GM19395 (cell line): Measurements from ENCODE around the gene CEACAM5.
"Not testable (repeated sequence)": the region's sequence is repeated elsewhere in the genome, so short reads cannot be mapped to it uniquely, and the experiment has no call there.

Experiments
- ATAC-seq: cut with Tn5 transposase; IDR thresholded peaks from one replicate; pipeline ENCODE4 v1.9.1; 2021; ENCODE audit warnings: mild to moderate bottlenecking, moderate library complexity; ENCODE audit not compliant: unreplicated experiment

CEACAM5 gene

DNA sequence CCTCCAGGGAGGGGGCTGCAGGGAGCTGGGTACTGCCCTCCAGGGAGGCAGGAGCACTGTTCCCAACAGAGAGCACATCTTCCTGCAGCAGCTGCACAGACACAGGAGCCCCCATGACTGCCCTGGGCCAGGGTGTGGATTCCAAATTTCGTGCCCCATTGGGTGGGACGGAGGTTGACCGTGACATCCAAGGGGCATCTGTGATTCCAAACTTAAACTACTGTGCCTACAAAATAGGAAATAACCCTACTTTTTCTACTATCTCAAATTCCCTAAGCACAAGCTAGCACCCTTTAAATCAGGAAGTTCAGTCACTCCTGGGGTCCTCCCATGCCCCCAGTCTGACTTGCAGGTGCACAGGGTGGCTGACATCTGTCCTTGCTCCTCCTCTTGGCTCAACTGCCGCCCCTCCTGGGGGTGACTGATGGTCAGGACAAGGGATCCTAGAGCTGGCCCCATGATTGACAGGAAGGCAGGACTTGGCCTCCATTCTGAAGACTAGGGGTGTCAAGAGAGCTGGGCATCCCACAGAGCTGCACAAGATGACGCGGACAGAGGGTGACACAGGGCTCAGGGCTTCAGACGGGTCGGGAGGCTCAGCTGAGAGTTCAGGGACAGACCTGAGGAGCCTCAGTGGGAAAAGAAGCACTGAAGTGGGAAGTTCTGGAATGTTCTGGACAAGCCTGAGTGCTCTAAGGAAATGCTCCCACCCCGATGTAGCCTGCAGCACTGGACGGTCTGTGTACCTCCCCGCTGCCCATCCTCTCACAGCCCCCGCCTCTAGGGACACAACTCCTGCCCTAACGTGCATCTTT is 7.8 kb upstream of the CEACAM5 start:
- no peak for ATAC-seq

DNA sequence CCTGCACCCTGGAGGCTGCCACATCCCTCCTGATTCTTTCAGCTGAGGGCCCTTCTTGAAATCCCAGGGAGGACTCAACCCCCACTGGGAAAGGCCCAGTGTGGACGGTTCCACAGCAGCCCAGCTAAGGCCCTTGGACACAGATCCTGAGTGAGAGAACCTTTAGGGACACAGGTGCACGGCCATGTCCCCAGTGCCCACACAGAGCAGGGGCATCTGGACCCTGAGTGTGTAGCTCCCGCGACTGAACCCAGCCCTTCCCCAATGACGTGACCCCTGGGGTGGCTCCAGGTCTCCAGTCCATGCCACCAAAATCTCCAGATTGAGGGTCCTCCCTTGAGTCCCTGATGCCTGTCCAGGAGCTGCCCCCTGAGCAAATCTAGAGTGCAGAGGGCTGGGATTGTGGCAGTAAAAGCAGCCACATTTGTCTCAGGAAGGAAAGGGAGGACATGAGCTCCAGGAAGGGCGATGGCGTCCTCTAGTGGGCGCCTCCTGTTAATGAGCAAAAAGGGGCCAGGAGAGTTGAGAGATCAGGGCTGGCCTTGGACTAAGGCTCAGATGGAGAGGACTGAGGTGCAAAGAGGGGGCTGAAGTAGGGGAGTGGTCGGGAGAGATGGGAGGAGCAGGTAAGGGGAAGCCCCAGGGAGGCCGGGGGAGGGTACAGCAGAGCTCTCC is 6.9 kb upstream of the CEACAM5 start:
- ATAC-seq: no peak

DNA sequence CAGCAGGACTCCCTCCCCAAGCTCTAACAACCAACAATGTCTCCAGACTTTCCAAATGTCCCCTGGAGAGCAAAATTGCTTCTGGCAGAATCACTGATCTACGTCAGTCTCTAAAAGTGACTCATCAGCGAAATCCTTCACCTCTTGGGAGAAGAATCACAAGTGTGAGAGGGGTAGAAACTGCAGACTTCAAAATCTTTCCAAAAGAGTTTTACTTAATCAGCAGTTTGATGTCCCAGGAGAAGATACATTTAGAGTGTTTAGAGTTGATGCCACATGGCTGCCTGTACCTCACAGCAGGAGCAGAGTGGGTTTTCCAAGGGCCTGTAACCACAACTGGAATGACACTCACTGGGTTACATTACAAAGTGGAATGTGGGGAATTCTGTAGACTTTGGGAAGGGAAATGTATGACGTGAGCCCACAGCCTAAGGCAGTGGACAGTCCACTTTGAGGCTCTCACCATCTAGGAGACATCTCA is 6.2 kb upstream of the CEACAM5 start:
- no peak for ATAC-seq

DNA sequence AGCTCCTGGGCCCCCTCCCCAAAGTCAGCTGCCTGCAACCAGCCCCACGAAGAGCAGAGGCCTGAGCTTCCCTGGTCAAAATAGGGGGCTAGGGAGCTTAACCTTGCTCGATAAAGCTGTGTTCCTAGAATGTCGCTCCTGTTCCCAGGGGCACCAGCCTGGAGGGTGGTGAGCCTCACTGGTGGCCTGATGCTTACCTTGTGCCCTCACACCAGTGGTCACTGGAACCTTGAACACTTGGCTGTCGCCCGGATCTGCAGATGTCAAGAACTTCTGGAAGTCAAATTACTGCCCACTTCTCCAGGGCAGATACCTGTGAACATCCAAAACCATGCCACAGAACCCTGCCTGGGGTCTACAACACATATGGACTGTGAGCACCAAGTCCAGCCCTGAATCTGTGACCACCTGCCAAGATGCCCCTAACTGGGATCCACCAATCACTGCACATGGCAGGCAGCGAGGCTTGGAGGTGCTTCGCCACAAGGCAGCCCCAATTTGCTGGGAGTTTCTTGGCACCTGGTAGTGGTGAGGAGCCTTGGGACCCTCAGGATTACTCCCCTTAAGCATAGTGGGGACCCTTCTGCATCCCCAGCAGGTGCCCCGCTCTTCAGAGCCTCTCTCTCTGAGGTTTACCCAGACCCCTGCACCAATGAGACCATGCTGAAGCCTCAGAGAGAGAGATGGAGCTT is 4.7 kb upstream of the CEACAM5 start:
- ATAC-seq: no peak

DNA sequence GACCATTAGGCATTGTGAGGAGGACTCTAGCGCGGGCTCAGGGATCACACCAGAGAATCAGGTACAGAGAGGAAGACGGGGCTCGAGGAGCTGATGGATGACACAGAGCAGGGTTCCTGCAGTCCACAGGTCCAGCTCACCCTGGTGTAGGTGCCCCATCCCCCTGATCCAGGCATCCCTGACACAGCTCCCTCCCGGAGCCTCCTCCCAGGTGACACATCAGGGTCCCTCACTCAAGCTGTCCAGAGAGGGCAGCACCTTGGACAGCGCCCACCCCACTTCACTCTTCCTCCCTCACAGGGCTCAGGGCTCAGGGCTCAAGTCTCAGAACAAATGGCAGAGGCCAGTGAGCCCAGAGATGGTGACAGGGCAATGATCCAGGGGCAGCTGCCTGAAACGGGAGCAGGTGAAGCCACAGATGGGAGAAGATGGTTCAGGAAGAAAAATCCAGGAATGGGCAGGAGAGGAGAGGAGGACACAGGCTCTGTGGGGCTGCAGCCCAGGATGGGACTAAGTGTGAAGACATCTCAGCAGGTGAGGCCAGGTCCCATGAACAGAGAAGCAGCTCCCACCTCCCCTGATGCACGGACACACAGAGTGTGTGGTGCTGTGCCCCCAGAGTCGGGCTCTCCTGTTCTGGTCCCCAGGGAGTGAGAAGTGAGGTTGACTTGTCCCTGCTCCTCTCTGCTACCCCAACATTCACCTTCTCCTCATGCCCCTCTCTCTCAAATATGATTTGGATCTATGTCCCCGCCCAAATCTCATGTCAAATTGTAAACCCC is 2.8 kb upstream of the CEACAM5 start:
- ATAC-seq: no peak

DNA sequence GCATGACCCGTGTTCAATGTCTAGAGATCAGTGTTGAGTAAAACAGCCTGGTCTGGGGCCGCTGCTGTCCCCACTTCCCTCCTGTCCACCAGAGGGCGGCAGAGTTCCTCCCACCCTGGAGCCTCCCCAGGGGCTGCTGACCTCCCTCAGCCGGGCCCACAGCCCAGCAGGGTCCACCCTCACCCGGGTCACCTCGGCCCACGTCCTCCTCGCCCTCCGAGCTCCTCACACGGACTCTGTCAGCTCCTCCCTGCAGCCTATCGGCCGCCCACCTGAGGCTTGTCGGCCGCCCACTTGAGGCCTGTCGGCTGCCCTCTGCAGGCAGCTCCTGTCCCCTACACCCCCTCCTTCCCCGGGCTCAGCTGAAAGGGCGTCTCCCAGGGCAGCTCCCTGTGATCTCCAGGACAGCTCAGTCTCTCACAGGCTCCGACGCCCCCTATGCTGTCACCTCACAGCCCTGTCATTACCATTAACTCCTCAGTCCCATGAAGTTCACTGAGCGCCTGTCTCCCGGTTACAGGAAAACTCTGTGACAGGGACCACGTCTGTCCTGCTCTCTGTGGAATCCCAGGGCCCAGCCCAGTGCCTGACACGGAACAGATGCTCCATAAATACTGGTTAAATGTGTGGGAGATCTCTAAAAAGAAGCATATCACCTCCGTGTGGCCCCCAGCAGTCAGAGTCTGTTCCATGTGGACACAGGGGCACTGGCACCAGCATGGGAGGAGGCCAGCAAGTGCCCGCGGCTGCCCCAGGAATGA is 1.5 kb upstream of the CEACAM5 start:
- ATAC-seq: no peak

DNA sequence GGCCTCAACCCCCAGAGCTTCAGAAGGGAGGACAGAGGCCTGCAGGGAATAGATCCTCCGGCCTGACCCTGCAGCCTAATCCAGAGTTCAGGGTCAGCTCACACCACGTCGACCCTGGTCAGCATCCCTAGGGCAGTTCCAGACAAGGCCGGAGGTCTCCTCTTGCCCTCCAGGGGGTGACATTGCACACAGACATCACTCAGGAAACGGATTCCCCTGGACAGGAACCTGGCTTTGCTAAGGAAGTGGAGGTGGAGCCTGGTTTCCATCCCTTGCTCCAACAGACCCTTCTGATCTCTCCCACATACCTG is 969 bp upstream of the CEACAM5 start:
- no peak for ATAC-seq

DNA sequence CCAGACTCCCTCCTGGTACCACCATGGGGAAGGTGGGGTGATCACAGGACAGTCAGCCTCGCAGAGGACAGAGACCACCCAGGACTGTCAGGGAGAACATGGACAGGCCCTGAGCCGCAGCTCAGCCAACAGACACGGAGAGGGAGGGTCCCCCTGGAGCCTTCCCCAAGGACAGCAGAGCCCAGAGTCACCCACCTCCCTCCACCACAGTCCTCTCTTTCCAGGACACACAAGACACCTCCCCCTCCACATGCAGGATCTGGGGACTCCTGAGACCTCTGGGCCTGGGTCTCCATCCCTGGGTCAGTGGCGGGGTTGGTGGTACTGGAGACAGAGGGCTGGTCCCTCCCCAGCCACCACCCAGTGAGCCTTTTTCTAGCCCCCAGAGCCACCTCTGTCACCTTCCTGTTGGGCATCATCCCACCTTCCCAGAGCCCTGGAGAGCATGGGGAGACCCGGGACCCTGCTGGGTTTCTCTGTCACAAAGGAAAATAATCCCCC is 505 bp upstream of the CEACAM5 start:
- ATAC-seq: no peak

DNA sequence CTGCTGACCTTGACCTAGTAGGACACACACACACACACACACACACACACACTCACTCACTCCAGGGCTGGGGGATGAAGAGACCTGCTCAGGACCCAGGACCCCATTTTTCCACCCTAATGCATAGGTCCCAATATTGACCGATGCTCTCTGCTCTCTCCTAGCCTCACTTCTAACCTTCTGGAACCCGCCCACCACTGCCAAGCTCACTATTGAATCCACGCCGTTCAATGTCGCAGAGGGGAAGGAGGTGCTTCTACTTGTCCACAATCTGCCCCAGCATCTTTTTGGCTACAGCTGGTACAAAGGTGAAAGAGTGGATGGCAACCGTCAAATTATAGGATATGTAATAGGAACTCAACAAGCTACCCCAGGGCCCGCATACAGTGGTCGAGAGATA is 1.1 kb downstream of the CEACAM5 start:
- not testable (repeated sequence) for ATAC-seq

DNA sequence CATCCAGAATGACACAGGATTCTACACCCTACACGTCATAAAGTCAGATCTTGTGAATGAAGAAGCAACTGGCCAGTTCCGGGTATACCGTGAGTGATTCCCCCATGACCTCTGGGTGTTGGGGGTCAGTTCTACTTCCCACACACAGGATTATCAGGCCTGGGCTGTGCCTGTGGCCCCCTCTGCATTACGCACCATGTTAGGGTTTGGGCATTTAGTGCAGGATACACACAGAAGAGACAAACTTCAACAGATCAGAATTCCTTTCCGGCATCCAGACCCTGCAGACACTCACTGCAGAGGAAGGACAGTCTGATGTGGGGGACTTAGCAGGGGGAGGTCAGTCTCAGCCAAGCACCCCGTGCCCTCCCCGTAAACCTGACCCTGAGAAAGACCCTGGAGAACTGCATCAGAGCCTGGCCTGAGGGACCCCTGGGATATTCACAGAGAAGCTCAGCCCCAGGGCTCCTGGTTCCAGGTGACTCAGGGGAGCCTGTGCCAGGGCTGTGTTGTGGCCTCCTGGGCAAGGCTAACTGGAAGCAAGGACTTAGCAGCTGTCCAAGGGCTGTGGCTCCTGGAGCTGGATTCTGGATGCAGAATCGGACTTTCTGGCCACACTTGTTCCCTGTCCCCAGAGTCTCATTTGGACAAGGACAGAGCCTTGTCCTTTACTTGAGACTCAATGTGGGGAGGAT is 1.7 kb downstream of the CEACAM5 start:
- no peak for ATAC-seq

DNA sequence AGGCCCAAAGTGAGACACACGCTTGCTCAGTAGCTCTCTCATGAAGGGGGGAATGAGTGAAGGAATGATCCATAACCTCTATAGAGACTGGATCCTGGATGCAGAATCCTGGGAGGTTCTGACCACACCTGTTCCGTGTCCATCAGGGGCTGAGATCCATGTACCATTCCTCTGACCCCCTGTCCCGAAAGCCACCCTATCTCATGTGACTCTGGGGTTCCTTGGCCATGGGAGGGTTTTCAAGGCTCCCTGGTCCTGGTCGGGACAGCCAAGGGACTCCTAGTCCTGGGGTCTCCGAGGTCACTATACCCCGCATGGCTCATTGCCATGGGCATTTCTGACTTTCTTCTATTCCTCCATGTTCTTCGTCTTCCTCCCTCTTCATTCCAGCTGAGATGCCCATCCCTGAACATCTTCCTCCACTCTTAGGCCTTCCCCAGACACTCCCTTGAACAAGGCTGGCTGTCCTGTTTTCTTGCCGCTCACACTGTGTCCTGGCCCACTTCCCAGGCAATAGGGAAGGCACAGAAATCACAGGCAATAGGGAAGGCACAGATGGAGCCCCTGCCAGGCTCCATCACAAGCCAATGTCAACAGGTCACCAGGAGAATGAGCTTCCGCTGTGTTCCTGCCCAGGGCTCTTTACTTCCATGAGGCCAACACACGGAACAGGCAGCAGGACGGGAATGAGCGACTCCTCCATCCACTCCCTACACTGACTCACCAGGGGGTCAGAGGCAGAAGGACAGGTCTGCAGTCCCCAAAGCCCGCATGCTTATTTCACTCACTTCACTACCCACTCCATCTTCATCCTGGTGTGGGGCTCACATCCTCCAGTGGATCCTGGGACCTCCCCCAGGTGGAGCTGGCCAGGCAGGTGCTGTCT is 3.2 kb downstream of the CEACAM5 start:
- ATAC-seq: no peak

DNA sequence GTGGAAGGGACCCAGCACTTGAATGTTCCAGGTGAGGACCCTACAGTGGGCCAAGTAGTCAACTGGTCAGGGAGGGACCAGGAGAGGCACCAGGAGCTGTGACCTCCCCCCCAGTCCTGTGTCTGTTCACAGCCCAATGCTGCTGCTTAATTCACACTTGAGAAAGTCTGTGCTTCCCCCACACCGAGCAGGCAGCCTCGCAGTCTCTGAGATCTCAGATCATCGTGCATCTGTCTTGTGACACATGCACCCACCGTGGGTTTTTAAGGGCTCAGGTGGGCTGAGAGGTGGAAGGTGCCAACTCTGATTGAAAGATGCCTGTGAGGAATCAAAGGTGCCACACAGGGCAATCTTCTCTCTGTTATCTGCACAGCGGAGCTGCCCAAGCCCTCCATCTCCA is 6.2 kb downstream of the CEACAM5 start:
- ATAC-seq: no peak

DNA sequence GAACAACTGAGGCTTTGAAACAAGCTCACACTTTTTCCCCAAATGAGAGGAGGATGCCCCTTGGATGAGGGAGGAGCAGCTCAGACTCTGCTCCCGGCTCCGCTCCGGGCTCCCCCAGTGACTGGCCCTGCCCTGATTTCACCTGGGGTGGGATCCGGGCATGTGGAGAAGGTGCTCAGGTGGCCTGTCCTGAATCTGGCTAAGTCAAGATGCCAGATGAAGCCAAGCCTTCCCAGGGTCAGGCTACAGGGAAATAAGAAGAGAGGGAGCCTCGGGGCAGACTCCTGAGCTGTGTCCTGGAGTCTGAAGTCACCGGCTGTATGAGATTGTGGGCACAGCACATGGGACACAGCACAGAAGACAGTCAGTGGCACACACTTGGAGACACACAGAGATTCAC is 10.3 kb downstream of the CEACAM5 start:
- no peak for ATAC-seq

DNA sequence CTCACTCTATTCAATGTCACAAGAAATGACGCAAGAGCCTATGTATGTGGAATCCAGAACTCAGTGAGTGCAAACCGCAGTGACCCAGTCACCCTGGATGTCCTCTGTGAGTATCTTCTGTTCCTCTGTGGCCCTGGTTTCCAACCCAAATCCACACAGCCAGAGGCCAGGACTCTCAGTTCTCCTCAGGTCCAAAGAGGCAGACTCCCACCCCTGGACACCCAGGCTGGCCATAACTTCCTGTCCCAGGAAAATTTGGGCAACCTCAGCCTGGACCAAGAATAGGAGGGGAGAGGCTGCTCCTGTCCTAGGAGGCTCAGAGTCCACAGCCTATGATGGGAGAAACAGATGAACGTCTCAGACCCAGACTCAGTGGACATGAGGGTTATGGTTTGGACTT is 11.7 kb downstream of the CEACAM5 start:
- no peak for ATAC-seq

DNA sequence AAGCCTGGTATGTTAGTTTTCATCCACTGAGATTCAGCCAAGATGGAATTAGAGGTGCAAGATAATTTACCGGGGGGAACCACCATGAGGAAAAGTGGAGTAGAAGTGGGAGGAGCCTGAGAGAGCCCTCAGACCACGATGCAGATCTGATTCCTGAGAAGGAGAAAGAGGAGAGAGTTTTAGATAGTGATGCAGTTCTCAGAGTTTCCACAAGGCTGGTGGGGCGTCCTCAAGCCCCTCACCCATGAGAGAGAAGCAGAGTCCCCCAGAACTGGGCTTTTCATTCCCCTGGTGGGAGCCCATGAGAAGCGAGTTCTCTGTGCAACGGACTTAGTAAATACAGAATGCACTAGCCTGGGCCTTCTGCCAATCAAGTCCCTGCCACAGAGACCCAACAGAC is 18.1 kb downstream of the CEACAM5 start:
- ATAC-seq: no peak

DNA sequence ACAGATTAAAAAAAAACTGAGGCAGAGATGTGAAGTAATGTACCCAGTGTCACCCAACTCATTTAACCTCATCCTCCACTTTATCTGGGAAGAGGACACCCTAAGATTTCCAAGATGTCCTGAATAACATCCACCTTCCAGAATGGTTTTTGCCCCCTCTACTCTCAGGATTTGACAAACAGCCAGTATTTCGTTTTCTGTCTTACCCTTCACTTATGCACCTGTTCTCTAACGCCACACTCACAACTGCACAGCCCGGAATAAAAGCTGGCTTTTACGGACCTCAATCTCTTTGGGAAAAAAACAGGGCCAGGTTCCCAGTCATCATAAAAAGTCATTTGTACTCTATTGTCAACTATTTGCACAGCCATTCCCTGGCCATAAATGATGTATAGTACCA is 25.7 kb downstream of the CEACAM5 start:
- ATAC-seq: no peak

DNA sequence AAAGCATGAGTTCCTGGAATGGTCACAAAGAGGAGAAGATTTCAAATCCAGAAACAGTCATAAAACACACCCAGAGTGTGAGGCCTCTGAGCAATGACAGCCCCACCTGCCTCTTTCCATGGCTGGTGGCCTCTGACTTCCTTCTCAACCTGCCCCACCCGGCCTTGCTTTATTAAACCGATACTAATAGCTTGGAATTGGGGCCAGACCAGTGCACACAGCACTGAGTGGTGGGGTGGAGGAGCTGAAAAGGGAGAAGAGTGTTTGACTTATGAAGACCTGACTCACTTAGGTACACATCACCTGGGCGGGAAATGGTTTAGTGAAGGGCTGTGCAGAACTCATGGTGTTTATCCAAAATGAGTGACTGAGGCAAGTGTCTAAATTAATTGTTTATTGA is 26.2 kb downstream of the CEACAM5 start:
- no peak for ATAC-seq

DNA sequence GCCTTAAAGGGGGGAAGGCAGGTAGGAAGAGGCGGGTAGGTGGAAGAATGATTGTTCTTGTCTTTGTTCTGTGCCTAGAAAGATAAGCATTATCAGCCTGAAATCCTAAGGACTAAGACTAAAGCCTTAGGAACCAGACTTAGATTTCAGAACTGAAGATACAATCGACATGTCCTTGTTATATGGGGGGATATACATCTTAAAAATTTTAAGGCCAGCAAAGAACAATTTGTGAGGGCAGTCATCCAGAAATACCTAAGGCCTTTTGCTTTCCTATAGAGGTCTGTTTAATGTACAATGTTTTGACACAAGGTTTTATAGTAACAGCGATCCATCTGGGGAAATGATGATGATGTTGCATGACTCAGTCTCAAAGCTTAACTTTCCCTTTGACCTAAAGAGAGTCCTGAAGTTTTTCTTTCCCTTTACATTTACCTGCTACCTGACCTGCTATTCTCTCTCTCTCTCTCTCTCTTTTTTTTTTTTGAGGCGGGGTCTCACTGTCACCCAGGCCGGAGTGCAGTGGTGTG is 26.7 kb downstream of the CEACAM5 start:
- no peak for ATAC-seq

DNA sequence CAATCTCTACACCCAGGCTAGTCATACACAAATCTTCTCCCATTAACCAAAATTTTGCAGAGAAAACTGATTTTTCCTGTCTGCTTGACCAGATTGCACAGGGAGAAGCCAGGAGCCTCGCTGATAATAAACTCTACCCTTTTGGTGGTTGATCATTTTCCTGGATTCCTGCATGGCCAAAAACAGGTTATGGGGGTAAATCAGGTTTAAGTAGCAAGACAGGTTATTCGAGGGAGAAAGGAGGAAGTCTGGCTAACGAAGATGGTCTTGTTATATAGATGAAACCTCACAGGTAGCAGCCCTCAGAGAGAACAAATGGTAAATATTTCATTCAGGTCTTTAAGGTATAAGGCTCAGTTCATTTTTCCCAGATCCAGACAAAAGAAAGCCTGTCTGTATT is 30.9 kb downstream of the CEACAM5 start:
- ATAC-seq: no peak
